Upper lobe of left lung (tissue), 6 donors: ENCODE data around the gene AP1B1. TPM values are rescaled to one million over a fixed set of nuclear protein-coding genes. Genes with fewer than 3 reads are reported as not detected.
"Not testable (repeated sequence)": the region's sequence is repeated elsewhere in the genome, so short reads cannot be mapped to it uniquely, and the experiment has no call there.

ENCODE experiments used
- ATAC-seq, 2 donors: fragments of 200-7000 bp; cut with Tn5 transposase; one replicate each; pipeline ENCODE4 v1.9.1; 2022; ENCODE audit warnings: mild to moderate bottlenecking in 2 of 2, moderate library complexity in 2 of 2; ENCODE audit not compliant: low FRiP score in 2 of 2
- DNase-seq, 2 donors: peaks; one replicate each; pipeline ENCODE4 v3.0.0-alpha.2; 2019 to 2020
- H3K27ac ChIP-seq, 4 donors: fragments of 200-600 bp; sonication (generic); one replicate each; pipeline ENCODE4 v1.5.1; 2016 to 2019
- H3K27me3 ChIP-seq, 4 donors: fragments of 200-600 bp; sonication (generic); one replicate each; pipeline ENCODE4 v1.5.1; 2017 to 2019
- H3K36me3 ChIP-seq, 4 donors: fragments of 200-600 bp; sonication (generic); one replicate each; pipeline ENCODE4 v1.5.1; 2016 to 2019
- H3K4me1 ChIP-seq, 4 donors: fragments of 200-600 bp; sonication (generic); one replicate each; pipeline ENCODE4 v1.5.1; 2018 to 2019
- H3K4me3 ChIP-seq, 4 donors: fragments of 200-600 bp; sonication (generic); one replicate each; pipeline ENCODE4 v1.5.1; 2017 to 2019; ENCODE audit warnings: mild to moderate bottlenecking in 2 of 4, moderate library complexity in 1 of 4
- H3K9me3 ChIP-seq, 4 donors: fragments of 200-600 bp; sonication (generic); one replicate each; pipeline ENCODE4 v1.5.1; 2018 to 2019
- CTCF ChIP-seq, 6 experiments: fragments of 450-650 bp in 4 of 6; fragments of 200-600 bp in 2 of 6; sonication (generic) in 2 of 6; IDR thresholded peaks; one replicate each; pipeline ENCODE4 v1.5.1; 2016 to 2019; ENCODE audit warnings: antibody characterized with exemption in 6 of 6
- EP300 ChIP-seq, 4 donors: sonication (generic); formaldehyde crosslinking; IDR thresholded peaks; one replicate each; pipeline ENCODE4 v1.5.1; 2017; ENCODE audit warnings: antibody characterized with exemption in 4 of 4, control low read depth in 2 of 4
- POLR2A ChIP-seq, 4 donors: fragments of 450-650 bp; IDR thresholded peaks; one replicate each; pipeline ENCODE4 v1.5.1; 2016 to 2017; ENCODE audit warnings: antibody characterized with exemption in 4 of 4, mild to moderate bottlenecking in 2 of 4
- POLR2AphosphoS5 ChIP-seq, 2 donors: sonication (generic); formaldehyde crosslinking; IDR thresholded peaks; one replicate each; pipeline ENCODE4 v1.5.1; 2017; ENCODE audit warnings: antibody characterized with exemption in 2 of 2
- WGBS, 2 donors: methylation state at CpG; one replicate each; pipeline ENCODE4 v1.1.5; 2017 to 2018; 5-methylcytosine and 5-hydroxymethylcytosine counted together
- total RNA-seq, 6 donors: library from RNA; depleted of rRNA in 4 of 6; stranded (reverse); fragments of >200 nt in 4 of 6; gene quantifications; one replicate each; pipeline versions ENCODE4 v1.1.0 to v1.2.1, GENCODE V29; 2016 to 2021
- donor health status: DM: no; HTN: no; CAD: no; lungs with moderate emphysema.
- donor health status: DM: no; HTN: yes; CAD: no; lungs with severe emphysema.

Gene AP1B1
- total RNA-seq, 6 donors from 2014 or later: 44.7 to 162 (median 80.7) TPM

- Histone ChIP-seq H3K36me3 (peaks cover 0 to 27% (median 5%) of the 10 kb centered on the region in 4 donors), H3K27me3 (no peaks in the 10 kb centered on the region), H3K9me3 (no peaks in the 10 kb centered on the region), H3K4me3 (no peak overlapping the region), H3K4me1 (peaks cover 21 to 67% (median 42%) of the 10 kb centered on the region in 4 donors), H3K27ac (no peak overlapping the region)
- 84 to 93% methylated on average over 6 of the region's 6 CpGs for WGBS, 2 donors
- TF ChIP-seq POLR2A (IDR thresholded peaks at IDR 0.05): no peak
- no peak for TF ChIP-seq POLR2AphosphoS5 (IDR thresholded peaks at IDR 0.05)
- no peak for TF ChIP-seq EP300 (IDR thresholded peaks at IDR 0.05)
- no peak for TF ChIP-seq CTCF (IDR thresholded peaks at IDR 0.05)
- DNase-seq (no peak), ATAC-seq (no peak)
Measured at GRCh38 chr22:29380856-29381255, 7.5 kb downstream of the AP1B1 start.

- DNase-seq (no peak), ATAC-seq (no peak)
- H3K4me3 ChIP-seq: no peak overlapping the region
- H3K27me3 ChIP-seq: no peaks in the 10 kb centered on the region
- WGBS, 2 donors: 94 to 95% methylated on average over 5 of the region's 6 CpGs
- peaks cover 0 to 28% (median 6%) of the 10 kb centered on the region in 4 donors for H3K36me3 ChIP-seq
- H3K9me3 ChIP-seq: no peaks in the 10 kb centered on the region
- peak overlapping the region in 1 of 4 donors; percentile 7 for H3K27ac ChIP-seq
- H3K4me1 ChIP-seq: peaks cover 21 to 60% (median 37%) of the 10 kb centered on the region in 4 donors
- TF ChIP-seq POLR2AphosphoS5 (IDR thresholded peaks at IDR 0.05) (no peak), EP300 (IDR thresholded peaks at IDR 0.05) (no peak), POLR2A (IDR thresholded peaks at IDR 0.05) (no peak), CTCF (IDR thresholded peaks at IDR 0.05) (no peak)
Measured at GRCh38 chr22:29380032-29380781, 8.2 kb downstream of the AP1B1 start.

GRCh38 chr22:29379258-29379657, 9.1 kb downstream of the AP1B1 start:
- Histone ChIP-seq H3K4me3 (no peak overlapping the region), H3K36me3 (peaks cover 0 to 31% (median 5%) of the 10 kb centered on the region in 4 donors), H3K27ac (no peak overlapping the region), H3K27me3 (no peaks in the 10 kb centered on the region), H3K4me1 (peaks cover 17 to 51% (median 30%) of the 10 kb centered on the region in 4 donors), H3K9me3 (no peaks in the 10 kb centered on the region)
- DNase-seq (no peak), ATAC-seq (no peak)
- 80 to 88% methylated on average over 7 of the region's 7 CpGs for WGBS, 2 donors
- no peak for TF ChIP-seq EP300 (IDR thresholded peaks at IDR 0.05)

GRCh38 chr22:29377979-29378378, 10.4 kb downstream of the AP1B1 start:
- Histone ChIP-seq H3K4me1 (peaks cover 13 to 44% (median 23%) of the 10 kb centered on the region in 4 donors), H3K36me3 (peaks cover 0 to 23% (median 5%) of the 10 kb centered on the region in 4 donors), H3K4me3 (no peak overlapping the region), H3K27ac (peak overlapping the region in 1 of 4 donors; percentile 15), H3K27me3 (no peaks in the 10 kb centered on the region), H3K9me3 (no peaks in the 10 kb centered on the region)
- peak in 1 of 2 donors; percentile 64 for ATAC-seq
- WGBS, 2 donors: 70 to 86% methylated on average over 7 of the region's 7 CpGs
- peak in 1 of 2 donors; percentile 59 for DNase-seq
- TF ChIP-seq POLR2A (IDR thresholded peaks at IDR 0.05): no peak

- DNase-seq, H3K27me3 ChIP-seq, H3K9me3 ChIP-seq, H3K4me3 ChIP-seq, ATAC-seq: not testable (repeated sequence)
- Histone ChIP-seq H3K36me3 (peaks cover 0 to 23% (median 5%) of the 10 kb centered on the region in 4 donors), H3K4me1 (peaks cover 6 to 31% (median 15%) of the 10 kb centered on the region in 4 donors), H3K27ac (peak overlapping the region in 1 of 4 donors; percentile 44)
- WGBS, 2 donors: 82 to 93% methylated on average over 5 of the region's 5 CpGs
Measured at GRCh38 chr22:29376705-29377104, 11.7 kb downstream of the AP1B1 start.

- DNase-seq: no peak
- TF ChIP-seq CTCF (IDR thresholded peaks at IDR 0.05) (no peak), POLR2AphosphoS5 (IDR thresholded peaks at IDR 0.05) (no peak), POLR2A (IDR thresholded peaks at IDR 0.05) (no peak), EP300 (IDR thresholded peaks at IDR 0.05) (no peak)
- Histone ChIP-seq H3K27ac (no peak overlapping the region), H3K4me3 (no peak overlapping the region), H3K4me1 (peaks cover 3 to 29% (median 13%) of the 10 kb centered on the region in 4 donors), H3K9me3 (no peaks in the 10 kb centered on the region), H3K27me3 (no peaks in the 10 kb centered on the region), H3K36me3 (peaks cover 0 to 26% (median 9%) of the 10 kb centered on the region in 4 donors)
- WGBS, 2 donors: 49 to 61% methylated on average over 4 of the region's 4 CpGs
- ATAC-seq: no peak
Measured at GRCh38 chr22:29375398-29376076, 12.8 kb downstream of the AP1B1 start.

GRCh38 chr22:29374806-29375205, 13.6 kb downstream of the AP1B1 start:
- H3K27ac ChIP-seq, DNase-seq, H3K4me3 ChIP-seq, ATAC-seq, H3K27me3 ChIP-seq, H3K9me3 ChIP-seq: not testable (repeated sequence)
- 95 to 98% methylated on average over 7 of the region's 7 CpGs for WGBS, 2 donors
- peaks cover 0 to 28% (median 10%) of the 10 kb centered on the region in 4 donors for H3K36me3 ChIP-seq
- peaks cover 0 to 24% (median 10%) of the 10 kb centered on the region in 4 donors for H3K4me1 ChIP-seq
